GM12874 (cell line): ENCODE results near the gene SENP8.

ENCODE experiments used
- TF ChIP-seq, protein P1 (sequence below): IDR thresholded peaks from 2 replicates; pipeline ENCODE4 v1.5.1; 2011; ENCODE audit warnings: low read depth, mild to moderate bottlenecking, control low read depth, low read length, moderate library complexity; ENCODE audit not compliant: insufficient read depth

SENP8 gene

DNA sequence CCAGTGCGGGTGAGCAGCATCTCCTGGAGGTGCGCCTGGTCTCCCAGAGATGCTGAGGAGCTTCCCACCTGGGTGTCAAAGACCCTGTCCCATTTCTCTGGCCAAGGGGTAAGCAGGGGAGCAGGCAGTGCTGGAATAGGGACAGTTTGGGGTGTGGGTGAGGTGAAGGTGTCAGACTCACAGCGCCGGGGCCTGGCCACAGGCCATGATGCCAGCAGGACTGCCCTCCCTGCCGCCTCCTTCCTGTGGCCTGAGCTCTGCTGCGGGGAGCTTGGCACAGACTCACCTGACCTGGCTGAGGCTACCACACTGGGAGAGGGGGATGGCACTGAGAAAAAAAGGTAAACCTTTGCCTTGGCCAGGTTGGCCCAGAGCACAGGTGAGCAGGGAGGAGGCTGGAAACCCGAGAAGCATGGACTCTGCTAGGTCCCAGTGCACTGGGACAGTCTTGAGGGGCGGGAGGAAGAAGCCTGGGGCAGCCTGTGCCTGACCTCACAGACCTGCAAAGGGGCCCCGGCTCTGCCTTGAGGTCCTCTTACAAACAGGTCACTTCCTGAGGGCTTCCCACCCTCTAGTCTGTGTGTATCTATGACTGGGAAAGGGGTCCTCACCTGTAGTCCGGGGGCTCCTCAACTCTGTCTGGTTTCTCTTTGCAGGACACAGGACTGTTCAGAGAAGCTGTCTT, 51.2 kb downstream of the SENP8 start:
- TF ChIP-seq, protein P1, sequence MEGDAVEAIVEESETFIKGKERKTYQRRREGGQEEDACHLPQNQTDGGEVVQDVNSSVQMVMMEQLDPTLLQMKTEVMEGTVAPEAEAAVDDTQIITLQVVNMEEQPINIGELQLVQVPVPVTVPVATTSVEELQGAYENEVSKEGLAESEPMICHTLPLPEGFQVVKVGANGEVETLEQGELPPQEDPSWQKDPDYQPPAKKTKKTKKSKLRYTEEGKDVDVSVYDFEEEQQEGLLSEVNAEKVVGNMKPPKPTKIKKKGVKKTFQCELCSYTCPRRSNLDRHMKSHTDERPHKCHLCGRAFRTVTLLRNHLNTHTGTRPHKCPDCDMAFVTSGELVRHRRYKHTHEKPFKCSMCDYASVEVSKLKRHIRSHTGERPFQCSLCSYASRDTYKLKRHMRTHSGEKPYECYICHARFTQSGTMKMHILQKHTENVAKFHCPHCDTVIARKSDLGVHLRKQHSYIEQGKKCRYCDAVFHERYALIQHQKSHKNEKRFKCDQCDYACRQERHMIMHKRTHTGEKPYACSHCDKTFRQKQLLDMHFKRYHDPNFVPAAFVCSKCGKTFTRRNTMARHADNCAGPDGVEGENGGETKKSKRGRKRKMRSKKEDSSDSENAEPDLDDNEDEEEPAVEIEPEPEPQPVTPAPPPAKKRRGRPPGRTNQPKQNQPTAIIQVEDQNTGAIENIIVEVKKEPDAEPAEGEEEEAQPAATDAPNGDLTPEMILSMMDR, result no peak

DNA sequence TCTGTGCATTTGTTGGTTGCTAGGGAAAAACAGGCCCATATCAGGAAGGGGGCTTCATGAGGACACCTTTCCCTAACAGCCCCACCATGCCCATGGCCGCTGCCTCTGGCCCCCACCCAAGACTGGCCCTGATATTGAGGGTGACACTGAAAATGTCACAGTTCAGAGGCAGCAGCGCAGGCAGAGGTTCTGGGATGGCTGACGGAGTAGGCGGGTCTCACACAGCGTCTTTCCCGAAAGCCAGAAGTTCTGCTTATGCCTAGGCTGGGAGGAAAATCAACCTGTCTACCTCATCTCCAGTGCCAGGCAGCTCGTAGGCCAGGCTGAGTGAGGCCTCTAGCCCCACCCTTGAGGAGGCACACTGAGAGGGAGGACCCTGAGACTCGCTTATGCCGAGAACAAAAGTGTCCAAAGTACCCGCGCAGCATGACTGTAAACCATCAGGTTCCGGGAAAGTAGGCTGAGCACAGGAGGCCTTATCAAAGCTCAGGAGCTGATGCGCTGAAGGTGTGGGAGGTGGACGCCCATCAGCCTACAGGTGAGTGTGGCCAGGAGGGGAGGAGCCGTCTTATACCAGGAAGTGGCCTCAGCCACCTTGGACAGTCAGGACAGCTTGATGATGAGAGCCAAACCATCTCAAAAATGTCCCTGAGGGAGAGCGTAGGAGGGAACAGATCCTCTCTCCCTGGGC, 51.9 kb downstream of the SENP8 start:
- TF ChIP-seq, protein P1, result no peak

DNA sequence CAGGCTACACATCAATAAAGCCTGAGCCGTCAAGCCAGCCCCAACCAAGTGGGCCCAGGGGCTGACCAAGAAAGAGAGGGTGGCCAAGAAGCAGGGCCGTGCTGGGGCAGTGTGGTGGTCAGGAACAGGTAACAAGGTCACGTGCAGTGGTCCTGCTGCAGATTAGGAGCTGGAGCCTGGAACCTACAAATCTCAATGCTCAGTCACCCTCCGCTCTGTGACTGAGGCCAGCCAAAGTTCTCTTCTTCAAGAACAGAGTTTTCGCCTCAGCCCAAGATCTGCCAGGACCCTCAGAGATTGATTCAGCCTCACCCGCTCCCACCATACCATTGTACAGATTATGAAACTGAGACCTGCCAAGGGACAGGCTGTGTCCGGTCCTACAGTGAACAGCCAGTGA, 52.5 kb downstream of the SENP8 start:
- TF ChIP-seq, protein P1, result no peak

DNA sequence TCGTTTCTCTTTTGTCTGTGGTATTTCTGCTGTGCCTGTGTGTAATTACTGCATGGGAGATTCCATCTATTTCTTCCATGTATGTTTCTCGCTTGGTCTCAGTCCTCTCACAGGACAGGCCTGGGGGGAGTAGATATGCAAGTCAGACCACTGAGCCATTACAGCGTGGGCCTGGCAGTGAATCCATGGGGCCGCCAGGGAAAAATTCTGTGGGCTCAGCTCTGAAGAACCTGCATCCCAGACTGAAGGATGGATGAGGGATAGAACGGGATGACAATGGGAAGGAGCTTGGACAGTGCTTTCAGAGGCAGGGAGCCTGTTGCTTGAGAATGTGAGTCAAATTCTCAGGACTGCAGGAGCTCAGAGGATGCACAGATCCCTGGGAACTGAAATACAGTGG, 54.6 kb downstream of the SENP8 start:
- TF ChIP-seq, protein P1, result no peak

DNA sequence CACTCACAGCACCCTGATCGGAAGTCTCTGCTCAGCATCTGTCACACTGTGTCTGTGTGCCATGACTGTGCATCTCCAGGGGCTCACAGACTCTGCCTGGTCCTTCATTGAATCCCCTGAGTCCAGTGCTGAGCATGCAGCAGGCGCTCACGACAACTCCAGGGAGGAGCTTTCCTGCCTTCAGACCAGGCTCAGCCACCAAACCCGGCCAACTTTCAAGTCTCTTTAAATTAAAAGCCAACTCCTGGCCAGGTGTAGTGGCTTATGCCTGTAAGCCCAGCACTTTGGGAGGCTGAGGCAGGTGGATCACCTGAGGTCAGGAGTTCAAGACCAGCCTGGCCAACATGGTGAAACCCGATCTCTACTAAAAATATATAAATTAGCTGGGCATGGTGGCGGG, 55.2 kb downstream of the SENP8 start:
- TF ChIP-seq, protein P1, result no peak

DNA sequence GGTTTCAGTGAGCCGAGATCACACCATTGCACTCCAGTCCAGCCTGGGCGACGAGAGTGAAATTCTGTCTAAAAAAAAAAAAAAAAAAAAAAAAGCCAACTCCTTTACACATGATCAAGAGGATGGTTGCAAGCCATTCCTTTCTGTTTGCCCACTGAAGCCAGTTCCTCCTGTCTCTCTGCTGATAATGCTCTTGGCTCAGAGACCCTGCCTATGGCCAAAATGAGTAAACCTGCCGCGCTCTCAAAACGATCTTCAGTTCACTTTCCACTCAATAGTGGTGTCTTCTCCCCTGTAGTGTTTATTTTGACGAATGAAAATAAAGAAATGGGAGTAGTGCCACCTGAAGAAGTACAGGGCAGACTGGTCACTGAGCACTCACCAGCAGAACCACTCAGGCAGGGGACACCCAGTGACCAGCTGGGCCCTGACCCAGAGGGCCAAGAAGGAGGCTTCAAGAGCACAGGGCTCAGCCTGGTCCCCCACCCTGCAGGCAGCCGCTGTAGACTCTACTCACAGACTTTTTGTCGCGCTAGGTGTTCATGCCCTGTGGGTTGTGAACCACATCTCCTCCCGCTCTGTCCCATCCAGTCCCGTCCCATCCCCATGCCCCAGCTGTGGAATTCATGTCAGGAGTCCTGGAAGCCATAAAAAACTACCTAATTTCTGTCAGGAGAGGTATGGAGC, 55.8 kb downstream of the SENP8 start:
- TF ChIP-seq, protein P1, result no peak

DNA sequence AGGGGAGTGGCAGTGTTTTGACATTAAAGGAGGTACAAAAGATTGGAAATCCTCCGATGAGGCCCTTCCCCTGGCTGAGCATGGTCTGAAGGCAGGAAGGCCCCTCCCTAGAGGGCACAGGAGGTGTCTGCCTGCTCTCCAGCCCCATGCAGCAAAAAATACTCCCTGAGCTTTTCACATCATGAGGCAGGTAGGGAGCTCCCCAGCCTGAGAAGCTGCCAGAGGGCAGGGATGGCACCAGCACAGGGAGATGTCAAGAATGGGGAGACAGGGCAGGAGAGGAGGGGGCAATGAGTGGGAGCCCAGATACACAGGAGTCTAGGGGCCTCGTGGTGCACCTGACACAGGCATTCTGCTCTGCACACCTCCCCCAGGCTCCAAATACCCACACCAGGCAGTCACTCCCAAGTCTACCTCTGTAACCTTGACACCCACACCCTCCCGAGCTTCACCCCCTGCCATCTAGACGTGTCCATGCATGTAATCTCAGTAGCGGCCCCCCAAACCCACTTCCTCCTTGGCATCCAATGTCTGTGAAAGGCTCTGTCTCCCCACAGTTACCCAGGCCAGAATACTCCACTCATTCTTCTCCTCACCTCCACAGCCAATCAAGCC, 56.5 kb downstream of the SENP8 start:
- TF ChIP-seq, protein P1, result no peak
